Smooth muscle cell (in vitro differentiated cells): ENCODE measurements around the gene CLTC. TPM values are rescaled to one million over a fixed set of nuclear protein-coding genes. Genes with fewer than 3 reads are reported as not detected.

ENCODE experiments used
- DNase-seq: peaks from one replicate; lab custom pipeline; 2025; ENCODE audit not compliant: unreplicated experiment; lab: John Stamatoyannopoulos, UW
- H2AFZ ChIP-seq: fragments of 200-600 bp; sonication (generic); 2 replicates; pipeline ENCODE4 v1.6.0; 2016; ENCODE audit warnings: antibody characterized with exemption, low read depth, mild to moderate bottlenecking
- H3F3A ChIP-seq: fragments of 200-600 bp; sonication (generic); 2 replicates; pipeline ENCODE4 v1.6.0; 2017; ENCODE audit warnings: antibody characterized with exemption, low read depth
- H3K27ac ChIP-seq: fragments of 200-600 bp; sonication (generic); 2 replicates; pipeline ENCODE4 v1.5.1; 2016; ENCODE audit warnings: low read depth, mild to moderate bottlenecking
- H3K27me3 ChIP-seq: fragments of 200-600 bp; sonication (generic); 2 replicates; pipeline ENCODE4 v1.6.1; 2016; ENCODE audit warnings: low read depth, mild to moderate bottlenecking
- H3K36me3 ChIP-seq: fragments of 200-600 bp; sonication (generic); 2 replicates; pipeline ENCODE4 v1.5.1; 2016; ENCODE audit warnings: low read depth
- H3K4me1 ChIP-seq: fragments of 200-600 bp; sonication (generic); 2 replicates; pipeline ENCODE4 v1.5.1; 2016; ENCODE audit warnings: low read depth
- H3K4me2 ChIP-seq: fragments of 200-600 bp; sonication (generic); 2 replicates; pipeline ENCODE4 v1.6.0; 2016; ENCODE audit warnings: mild to moderate bottlenecking
- H3K4me3 ChIP-seq: fragments of 200-600 bp; sonication (generic); 2 replicates; pipeline ENCODE4 v1.5.1; 2016; ENCODE audit warnings: mild to moderate bottlenecking
- H3K79me2 ChIP-seq: fragments of 200-600 bp; sonication (generic); 2 replicates; pipeline ENCODE4 v1.6.0; 2016; ENCODE audit warnings: low read depth, mild to moderate bottlenecking
- H3K9ac ChIP-seq: fragments of 200-600 bp; sonication (generic); 2 replicates; pipeline ENCODE4 v1.6.0; 2016; ENCODE audit warnings: low read depth
- H3K9me3 ChIP-seq: fragments of 200-600 bp; sonication (generic); replicated peaks from 2 replicates; pipeline ENCODE4 v1.5.1; 2016; ENCODE audit warnings: low read depth
- H4K20me1 ChIP-seq: fragments of 200-600 bp; sonication (generic); 2 replicates; pipeline ENCODE4 v1.6.0; 2016; ENCODE audit warnings: low read depth
- CTCF ChIP-seq: fragments of 200-600 bp; sonication (generic); IDR thresholded peaks from 2 replicates; pipeline ENCODE4 v1.5.1; 2017; ENCODE audit warnings: borderline replicate concordance, mild to moderate bottlenecking, antibody characterized with exemption; ENCODE audit not compliant: insufficient read depth, poor library complexity, severe bottlenecking
- WGBS: methylation state at CpG from one replicate; pipeline ENCODE4 v1.1.7; 2016; ENCODE audit warnings: low lambda C conversion rate; 5-methylcytosine and 5-hydroxymethylcytosine counted together
- polyA plus RNA-seq: library from polyadenylated mRNA; unstranded; fragments of >200 nt; fragmentation: Nextera tagmentation; extraction: Ambion mirVana; gene quantifications from 2 replicates; pipeline ENCODE4 v1.2.1, GENCODE V29; 2016
- total RNA-seq: library from RNA; depleted of rRNA; stranded (reverse); fragments of >200 nt; gene quantifications from 2 replicates; pipeline ENCODE4 v1.2.3, GENCODE V29; 2014

The CLTC gene
- total and polyA plus RNA-seq, 2 experiments from 2014 or later: 102 to 362 TPM

GRCh38 chr17:59601130-59601529 lies 18.6 kb upstream of the CLTC start:
- no peak for DNase-seq
- H4K20me1 ChIP-seq: no peaks in the 10 kb centered on the region
- peaks cover 11% of the 10 kb centered on the region for H3K36me3 ChIP-seq
- no peaks in the 10 kb centered on the region for H3F3A ChIP-seq
- H3K9me3 ChIP-seq: no peaks in the 10 kb centered on the region
- TF ChIP-seq CTCF: no peak
- H3K9ac ChIP-seq: no peak overlapping the region
- H2AFZ ChIP-seq: no peak overlapping the region
- no peaks in the 10 kb centered on the region for H3K79me2 ChIP-seq
- H3K4me2 ChIP-seq: no peak overlapping the region
- H3K27me3 ChIP-seq: no peaks in the 10 kb centered on the region
- H3K4me3 ChIP-seq: no peak overlapping the region
- no peaks in the 10 kb centered on the region for H3K4me1 ChIP-seq
- 98% methylated on average over 2 of the region's 2 CpGs for WGBS
- no peak overlapping the region for H3K27ac ChIP-seq

- no peak overlapping the region for H3K9ac ChIP-seq
- H3K27me3 ChIP-seq: no peaks in the 10 kb centered on the region
- H4K20me1 ChIP-seq: no peaks in the 10 kb centered on the region
- 98% methylated on average over 3 of the region's 3 CpGs for WGBS
- H3K9me3 ChIP-seq: no peaks in the 10 kb centered on the region
- no peaks in the 10 kb centered on the region for H3K79me2 ChIP-seq
- no peak for TF ChIP-seq CTCF
- no peak for DNase-seq
- H3K4me1 ChIP-seq: no peaks in the 10 kb centered on the region
- no peak overlapping the region for H3K4me2 ChIP-seq
- H3K36me3 ChIP-seq: peaks cover 16% of the 10 kb centered on the region
- no peak overlapping the region for H3K4me3 ChIP-seq
- H2AFZ ChIP-seq: no peak overlapping the region
- no peaks in the 10 kb centered on the region for H3F3A ChIP-seq
- no peak overlapping the region for H3K27ac ChIP-seq
Measured at GRCh38 chr17:59607061-59607460, 12.6 kb upstream of the CLTC start.

- H3K79me2 ChIP-seq: no peaks in the 10 kb centered on the region
- no peak overlapping the region for H3K4me2 ChIP-seq
- H4K20me1 ChIP-seq: no peaks in the 10 kb centered on the region
- peaks cover 16% of the 10 kb centered on the region for H3K36me3 ChIP-seq
- no peak overlapping the region for H3K4me3 ChIP-seq
- H3K27ac ChIP-seq: no peak overlapping the region
- no peaks in the 10 kb centered on the region for H3F3A ChIP-seq
- H2AFZ ChIP-seq: no peak overlapping the region
- H3K4me1 ChIP-seq: no peaks in the 10 kb centered on the region
- no peak for DNase-seq
- H3K9ac ChIP-seq: no peak overlapping the region
- TF ChIP-seq CTCF: peak; percentile 20
- H3K27me3 ChIP-seq: no peaks in the 10 kb centered on the region
- WGBS: 87% methylated on average over 5 of the region's 5 CpGs
- H3K9me3 ChIP-seq: no peaks in the 10 kb centered on the region
Measured at GRCh38 chr17:59607817-59608403, 11.8 kb upstream of the CLTC start.

- H2AFZ ChIP-seq: no peak overlapping the region
- no peaks in the 10 kb centered on the region for H3K9me3 ChIP-seq
- no peaks in the 10 kb centered on the region for H3K27me3 ChIP-seq
- H3K27ac ChIP-seq: no peak overlapping the region
- H3K4me3 ChIP-seq: no peak overlapping the region
- peaks cover 5% of the 10 kb centered on the region for H3K36me3 ChIP-seq
- peaks cover 12% of the 10 kb centered on the region for H3F3A ChIP-seq
- no peaks in the 10 kb centered on the region for H3K79me2 ChIP-seq
- H4K20me1 ChIP-seq: no peaks in the 10 kb centered on the region
- no peak overlapping the region for H3K9ac ChIP-seq
- H3K4me1 ChIP-seq: no peaks in the 10 kb centered on the region
- no peak for TF ChIP-seq CTCF
- DNase-seq: no peak
- no peak overlapping the region for H3K4me2 ChIP-seq
Measured at GRCh38 chr17:59611503-59611902, 8.2 kb upstream of the CLTC start.
